Stimulated activated CD8-positive, alpha-beta memory T cell treated with anti-CD3 and anti-CD28 coated beads, Interleukin-12 subunit alpha, Interleukin-12 subunit beta, amount 100 ng/mL, for 4 hours (primary cell): Measurements from ENCODE around the gene MTHFS.

ENCODE experiments used
- DNase-seq: peaks from one replicate; pipeline ENCODE4 v3.0.0-alpha.2; 2020; ENCODE audit warnings: low read depth

MTHFS gene

GRCh38 chr15:79874242-79874641 lies 22.6 kb downstream of the MTHFS start:
- no peak for DNase-seq

DNA sequence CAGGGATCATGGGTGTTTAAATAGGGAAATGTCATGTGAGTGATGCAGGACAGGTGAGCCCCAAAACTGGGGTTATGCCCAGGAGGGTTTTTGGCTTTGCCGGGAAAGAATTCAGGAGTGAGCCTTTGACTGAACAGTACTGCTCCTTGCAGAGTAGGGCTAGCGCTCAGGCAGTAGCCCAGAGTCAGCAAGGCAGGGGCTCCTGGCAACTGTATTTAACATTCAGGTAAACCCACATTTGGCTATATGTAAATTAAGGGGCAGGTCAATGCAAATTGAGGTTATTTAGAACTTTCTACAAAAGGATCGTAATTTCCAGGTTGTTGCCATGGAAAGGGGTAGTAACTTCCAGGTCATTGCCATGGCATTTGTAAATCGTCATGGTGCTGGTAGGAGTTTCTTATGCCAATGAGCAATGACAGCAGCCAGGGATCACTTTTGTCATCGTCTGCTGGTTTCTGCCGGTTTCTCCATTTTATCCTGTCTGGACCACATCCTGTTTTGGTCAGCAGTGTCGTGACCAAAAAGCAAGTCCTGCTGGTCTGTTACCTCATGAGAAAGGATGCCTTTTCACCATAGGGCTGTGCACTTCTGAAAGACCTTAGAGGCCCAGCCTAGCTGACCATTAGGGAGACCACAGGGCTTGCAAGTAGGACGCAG lies 24.3 kb downstream of the MTHFS start:
- no peak for DNase-seq

DNA sequence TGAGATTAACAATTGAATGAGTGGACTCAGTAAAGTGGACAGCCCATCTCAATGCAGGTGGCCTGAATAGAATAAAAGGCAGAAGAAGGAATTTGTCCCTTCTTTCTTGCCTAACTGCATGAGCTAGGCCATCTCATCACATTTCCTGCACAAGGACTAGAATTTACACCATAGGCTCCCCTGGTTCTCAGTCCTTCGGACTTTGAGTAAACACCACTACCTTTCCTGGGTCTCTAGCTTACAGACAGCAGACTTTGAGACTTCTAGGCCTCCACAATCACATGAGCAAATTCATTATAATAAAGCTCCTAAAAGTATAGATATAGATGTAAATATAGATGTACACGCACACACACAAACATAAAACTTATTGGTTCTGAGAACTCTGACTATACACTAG lies 28.3 kb downstream of the MTHFS start:
- DNase-seq: no peak

- no peak for DNase-seq
Observed at GRCh38 chr15:79863886-79864285, 32.9 kb downstream of the MTHFS start.

DNA sequence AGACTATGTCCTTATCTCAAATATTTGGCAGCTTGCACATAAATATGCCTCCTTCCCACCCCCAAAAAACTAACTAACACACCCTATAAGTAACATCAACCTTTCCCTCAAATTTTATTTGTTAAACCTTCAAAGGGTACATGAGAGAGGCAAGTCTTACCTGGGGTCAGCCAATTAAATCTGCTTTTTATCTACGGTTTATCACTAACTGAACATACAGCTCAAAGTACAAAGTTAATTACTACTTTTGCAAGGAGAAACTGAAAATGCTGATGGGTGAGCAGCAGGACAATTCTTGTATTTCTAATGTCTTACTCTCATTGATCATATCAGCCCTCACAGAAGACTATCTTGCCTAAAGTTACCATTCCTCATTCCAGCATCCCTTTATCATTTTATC lies 34.6 kb downstream of the MTHFS start:
- DNase-seq: no peak

DNA sequence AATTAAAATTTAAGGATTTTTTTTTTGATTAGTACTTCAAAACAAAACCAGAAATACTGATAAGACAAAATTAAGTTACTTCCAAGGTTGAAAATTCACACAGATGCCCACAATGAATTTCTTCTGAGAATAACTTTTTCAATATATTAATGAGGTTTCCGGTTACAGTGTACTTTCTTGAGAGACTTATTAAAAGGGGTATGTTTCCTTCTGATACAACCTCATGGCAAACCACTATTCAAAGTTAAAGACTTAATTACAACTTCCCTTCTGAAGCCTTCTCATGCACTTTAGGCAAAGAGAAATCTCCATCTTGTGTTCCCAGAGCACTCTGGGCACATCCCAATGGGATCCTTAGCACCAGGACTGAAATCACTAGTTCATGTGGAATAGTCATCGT lies 36.2 kb downstream of the MTHFS start:
- DNase-seq: no peak

DNA sequence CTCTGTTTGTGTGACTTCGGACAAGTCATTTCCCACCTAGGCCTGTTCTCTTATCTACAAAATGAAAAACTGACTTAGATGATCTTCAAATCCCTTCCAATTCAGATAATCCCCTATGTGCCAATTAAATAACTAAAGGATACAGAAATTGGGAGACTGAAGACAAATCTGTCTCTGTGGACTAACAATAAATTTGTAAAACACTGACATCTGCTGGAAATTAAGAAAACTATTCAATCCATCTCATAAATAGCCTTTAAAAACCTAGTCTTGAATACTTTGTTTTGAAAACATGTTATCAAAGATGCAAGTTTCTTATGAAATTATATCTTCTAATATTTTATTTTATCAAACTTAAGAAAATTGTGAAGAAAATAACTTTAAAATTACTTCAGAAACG lies 38.3 kb downstream of the MTHFS start:
- no peak for DNase-seq

DNA sequence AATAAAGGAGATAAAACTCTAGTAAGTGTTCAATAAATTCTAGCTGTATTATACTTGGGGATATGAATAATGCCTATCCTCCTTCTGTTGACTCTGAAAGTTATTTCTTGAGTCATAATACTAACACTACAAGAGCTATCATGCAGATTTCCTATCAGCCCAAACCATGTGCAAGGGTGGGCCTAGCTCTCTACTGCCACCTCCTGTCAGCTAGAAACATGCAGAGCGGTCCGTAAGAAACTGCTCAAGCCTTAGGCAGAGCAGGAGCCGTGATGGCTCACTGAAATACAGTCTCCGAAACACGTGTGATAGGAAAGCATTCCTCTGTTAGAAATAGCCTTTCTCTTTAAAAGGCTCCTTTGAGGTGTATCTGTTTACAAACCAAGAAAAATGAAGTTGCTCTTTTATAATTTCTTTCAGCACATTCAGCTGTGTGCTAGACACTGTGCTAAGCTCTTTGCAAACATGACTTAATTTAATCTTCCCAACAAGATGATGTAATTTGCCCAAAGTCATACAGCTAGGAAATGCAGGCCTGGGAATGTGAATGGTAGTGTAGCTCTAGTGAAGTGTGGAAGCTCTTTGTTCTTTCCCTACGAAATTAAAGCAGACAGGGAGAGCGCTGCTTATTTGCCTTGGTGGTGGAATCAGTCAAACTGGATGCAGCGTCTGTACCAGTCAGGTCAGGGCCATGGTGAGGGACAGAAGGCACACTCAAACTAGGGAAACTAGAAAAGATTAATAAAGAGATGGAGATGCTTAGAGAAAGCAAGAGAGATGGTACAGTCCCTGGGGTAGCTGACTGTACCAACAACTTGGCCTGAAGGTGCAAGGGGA lies 43.1 kb downstream of the MTHFS start:
- DNase-seq: peak; percentile 27

DNA sequence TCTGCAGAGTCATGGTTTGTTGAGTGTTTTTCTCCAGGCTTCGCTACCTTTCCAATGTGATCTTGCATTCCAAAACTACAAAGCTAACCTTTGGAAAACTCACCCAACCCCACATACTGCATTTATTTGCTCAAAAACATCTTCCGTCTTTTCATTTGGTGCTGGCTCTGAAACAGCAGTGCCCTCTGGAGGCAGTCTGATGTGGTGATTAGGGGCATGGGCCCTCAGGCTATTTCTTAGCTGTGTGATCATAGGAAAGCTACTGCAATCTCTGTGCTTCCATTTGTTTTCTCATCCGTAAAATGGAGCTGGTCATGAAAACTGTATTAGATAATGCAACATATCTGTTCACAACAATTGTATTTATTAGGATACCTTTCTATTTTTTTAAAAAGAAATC lies 47.0 kb downstream of the MTHFS start:
- DNase-seq: no peak

DNA sequence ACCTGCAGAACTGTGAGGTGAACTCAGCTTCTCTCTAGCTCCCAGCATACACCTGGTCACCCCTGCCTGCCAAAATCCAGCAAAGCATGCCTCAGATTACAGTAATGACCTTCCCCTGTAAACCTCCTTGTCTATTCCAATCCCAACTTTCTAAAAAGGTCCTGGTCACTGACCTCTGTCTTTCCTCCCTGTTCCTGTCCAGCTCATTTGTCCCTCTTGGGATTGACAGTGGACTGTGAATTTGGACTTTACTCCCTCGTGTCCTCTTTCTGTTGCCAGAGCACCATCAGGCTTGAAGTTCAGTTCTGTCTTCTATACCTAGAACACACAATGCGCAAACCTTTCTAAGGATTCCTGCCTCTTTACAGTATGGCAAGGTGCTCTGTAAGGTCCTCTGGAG lies 50.3 kb downstream of the MTHFS start:
- DNase-seq: no peak

DNA sequence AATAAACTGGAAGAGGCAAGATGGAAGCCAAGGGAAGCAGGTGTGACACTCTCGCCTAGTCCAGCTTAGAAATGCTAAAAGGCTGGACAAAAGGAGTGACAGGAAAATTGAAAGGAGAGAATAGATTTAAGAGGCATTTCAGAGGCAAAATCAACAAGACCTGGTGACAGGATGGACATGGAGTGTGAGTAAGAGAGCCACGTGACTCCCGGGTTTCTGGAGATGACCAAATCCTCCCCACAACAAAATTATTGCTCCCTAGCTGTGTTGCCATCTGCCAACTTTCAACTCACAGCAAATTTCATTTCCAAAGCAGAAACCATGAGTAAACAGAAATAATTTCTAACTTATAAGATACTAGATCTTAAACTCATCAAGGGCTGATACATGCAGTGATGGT lies 52.6 kb downstream of the MTHFS start:
- no peak for DNase-seq

DNA sequence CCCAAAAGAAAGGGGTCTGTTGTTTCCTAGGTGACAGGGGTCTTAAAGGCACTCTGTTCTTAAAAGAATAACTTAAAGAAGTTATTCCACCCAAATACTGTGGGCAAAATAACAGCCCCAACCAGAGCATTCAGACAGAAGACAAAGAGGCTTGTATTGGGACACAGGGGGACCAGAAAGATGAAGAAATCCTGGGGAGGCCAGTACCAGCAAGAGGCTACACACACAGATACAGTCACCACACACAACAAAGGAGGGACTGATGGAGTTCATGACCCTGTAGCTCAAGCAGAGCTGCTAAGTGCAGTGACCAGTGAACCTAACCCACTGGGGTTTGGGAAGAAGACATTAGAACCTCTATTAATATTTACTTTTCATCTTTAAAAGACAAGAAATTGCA lies 59.0 kb downstream of the MTHFS start:
- DNase-seq: no peak

DNA sequence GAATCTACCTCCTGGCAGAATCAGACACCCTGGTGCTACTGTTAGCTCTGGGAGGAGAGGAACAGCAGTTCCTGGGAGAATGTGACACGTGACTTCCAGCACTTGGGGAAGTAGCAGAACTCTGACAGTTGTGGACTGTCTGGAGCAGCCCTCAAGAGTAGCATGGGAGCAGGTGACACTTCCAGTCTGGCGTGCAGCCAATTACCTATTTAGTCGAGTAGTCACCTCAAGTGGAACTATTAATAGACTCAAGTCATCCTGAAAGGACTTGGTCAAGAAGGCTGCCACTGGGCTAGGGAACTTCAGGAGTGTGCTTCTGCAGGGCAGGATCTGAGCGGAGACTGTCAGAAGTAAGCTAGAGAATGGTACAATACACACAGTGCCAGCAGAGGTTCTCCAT lies 62.3 kb downstream of the MTHFS start:
- DNase-seq: no peak

DNA sequence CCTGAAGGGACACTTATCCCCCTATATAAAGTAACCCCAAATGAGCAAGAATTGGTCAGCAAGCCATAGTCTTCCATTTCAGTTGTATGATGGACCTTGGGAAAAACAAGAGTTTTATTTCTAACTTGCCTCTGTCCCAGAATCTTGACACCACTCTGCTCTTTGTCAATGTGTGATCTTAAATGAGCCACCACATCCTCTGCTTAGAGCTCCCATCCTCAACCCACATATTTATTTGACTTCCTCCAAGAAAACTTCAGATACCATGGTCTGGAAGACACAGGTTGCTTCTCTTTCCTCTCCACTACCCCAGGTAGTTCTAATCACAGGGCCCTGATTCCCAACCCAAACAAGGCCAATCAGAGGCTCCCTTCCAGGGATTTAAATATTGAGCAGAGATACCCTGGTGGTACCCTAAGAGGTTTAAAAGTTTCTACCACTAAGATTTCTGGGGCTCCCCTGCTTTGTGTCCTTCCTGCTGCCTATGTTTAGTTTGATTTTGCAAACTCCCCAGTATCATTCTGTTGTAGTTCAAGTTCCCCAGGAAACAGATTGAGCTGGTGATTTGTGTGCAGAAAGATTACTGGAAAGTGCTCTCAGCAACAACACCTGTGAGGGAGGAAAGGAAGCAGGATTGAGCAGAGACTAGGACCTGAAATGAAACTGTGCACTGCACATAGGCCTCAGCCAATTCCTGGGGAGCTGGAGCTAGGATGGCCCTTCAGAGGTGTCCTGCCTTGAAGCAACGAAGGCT lies 64.3 kb downstream of the MTHFS start:
- DNase-seq: no peak

DNA sequence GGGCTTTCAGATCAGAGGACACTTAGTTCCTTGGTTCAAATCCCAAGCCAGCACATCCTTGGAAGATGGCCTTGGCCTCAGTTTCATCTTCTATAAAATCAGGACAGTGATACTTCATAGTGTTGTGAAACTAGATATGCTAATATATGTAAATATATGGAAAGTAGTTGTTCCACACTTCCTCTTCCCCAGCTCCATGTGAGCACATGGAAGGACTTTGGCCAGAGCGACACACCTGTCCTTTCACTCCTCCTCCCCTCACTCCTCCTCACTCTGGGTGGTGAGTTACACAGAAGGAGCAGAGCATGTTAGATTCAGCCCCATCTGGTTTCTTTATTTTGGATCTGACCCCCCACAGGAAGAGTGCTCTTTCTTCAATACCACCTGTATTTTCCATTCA lies 65.2 kb downstream of the MTHFS start:
- DNase-seq: no peak

DNA sequence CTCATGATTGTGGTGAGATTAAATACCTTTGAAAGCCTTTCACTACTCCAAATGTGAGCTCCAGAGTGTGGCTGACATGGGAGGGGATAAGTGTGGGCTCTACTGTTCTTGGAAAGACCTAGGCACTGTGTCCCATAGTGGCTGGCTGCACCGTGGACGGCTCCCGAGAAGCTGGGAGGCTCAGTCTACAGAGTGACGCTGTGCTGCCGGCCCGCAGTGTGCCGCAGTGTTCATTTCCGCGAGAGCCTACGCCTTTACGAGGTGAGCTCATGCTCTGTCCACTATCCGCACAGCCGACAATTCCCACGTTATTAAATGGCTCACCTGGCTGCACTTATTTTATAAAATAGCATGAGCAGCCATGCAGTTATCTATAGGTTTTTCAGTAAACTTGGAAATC lies 66.9 kb downstream of the MTHFS start:
- no peak for DNase-seq

DNA sequence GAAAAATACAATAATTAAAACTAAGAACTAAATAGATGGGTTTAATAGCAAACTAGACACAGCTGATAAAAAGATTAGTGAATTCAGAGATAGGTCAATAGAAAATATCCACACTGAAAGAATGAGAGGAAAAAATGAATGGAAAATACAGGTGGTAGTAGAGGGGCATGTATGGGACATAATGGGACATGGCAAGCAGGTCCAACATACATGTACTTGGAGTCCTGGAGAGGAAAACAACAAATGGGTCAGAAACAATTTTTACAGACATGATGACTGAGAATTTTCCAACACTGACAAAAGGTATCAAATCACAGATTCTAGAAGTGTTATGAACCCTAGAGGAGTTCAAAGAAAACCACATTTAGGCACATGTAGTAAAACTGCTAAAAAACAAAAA lies 68.4 kb downstream of the MTHFS start:
- DNase-seq: no peak

DNA sequence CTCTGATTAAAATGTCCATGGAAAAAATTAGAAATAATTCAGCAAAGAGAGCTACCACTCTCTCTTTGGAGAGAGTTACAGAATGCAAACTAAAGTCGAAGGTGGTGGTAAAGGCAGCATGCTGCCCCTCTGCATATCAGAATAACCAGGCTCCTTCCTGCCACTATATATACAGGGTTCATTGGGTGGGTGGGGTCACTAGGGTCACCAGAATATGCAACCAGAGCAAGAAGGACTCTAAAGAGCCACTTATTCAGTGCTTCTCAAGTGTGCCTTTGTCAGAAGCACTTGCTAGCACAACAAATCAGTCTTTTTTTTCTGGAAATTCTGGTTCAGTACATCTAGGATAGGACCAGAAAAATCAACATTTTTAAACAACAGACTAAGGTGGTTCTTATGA lies 70.0 kb downstream of the MTHFS start:
- no peak for DNase-seq

- no peak for DNase-seq
Observed at GRCh38 chr15:79824136-79824701, 72.6 kb downstream of the MTHFS start.

GRCh38 chr15:79820820-79821219 lies 76.0 kb downstream of the MTHFS start:
- DNase-seq: no peak

DNA sequence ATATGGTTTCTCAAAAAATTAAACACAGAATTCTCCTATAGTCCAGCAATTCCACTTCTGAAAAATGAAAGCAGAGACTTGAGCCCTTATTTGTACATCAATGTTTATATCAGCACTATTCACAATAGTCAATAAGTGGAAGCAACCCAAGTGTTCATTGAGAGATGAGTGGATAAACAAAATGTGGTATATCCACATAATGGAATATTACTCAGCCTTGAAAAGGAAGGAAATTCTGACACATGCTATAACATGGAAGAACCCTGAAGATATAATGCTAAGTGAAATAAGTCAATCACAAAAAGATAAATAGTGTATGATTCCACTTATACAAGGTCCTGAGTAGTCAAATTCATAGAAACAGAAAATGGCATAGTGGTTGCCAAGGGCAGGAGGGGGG lies 76.6 kb downstream of the MTHFS start:
- DNase-seq: no peak

DNA sequence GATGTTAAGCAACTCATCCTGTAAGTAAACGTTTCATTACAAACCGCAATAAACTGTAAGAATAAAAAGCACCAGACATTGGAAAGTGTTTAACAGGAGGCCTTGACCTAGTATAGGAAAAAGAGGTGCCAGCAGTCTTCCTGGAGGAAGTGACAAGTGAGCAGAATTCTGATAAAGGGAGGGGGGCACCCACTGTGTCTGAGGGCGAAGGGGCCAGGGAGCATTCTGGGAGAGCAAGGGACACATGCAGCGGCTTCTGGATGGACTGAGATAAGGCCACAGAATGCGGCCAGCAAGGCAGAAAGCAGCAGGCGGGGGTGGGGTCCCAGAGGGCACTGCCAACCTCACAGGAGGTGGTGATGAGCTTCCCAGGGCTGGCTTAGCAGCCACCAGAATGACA lies 80.2 kb downstream of the MTHFS start:
- DNase-seq: no peak

GRCh38 chr15:79815468-79815867 lies 81.3 kb downstream of the MTHFS start:
- DNase-seq: no peak
